HepG2 (cell line): Measurements from ENCODE around the gene ACAP1. TPM values are rescaled to one million over a fixed set of nuclear protein-coding genes. Genes with fewer than 3 reads are reported as not detected.

Experiments
- CBFB ChIP-seq: sonication (generic); formaldehyde crosslinking; IDR thresholded peaks from 2 replicates; pipeline ENCODE4 v1.4.0; 2020; ENCODE audit warnings: missing genetic modification reagents
- EZH2 ChIP-seq: conservative IDR thresholded peaks from 2 replicates; pipeline ENCODE4 v1.6.1; 2012; ENCODE audit warnings: mild to moderate bottlenecking, low read depth, low read length, moderate library complexity
- FOXO1 ChIP-seq: sonication (generic); formaldehyde crosslinking; IDR thresholded peaks from 2 replicates; pipeline ENCODE4 v1.4.0; 2020; ENCODE audit warnings: missing genetic modification reagents
- IKZF5 ChIP-seq: IDR thresholded peaks from 2 replicates; pipeline ENCODE4 v1.6.1; 2018; ENCODE audit warnings: missing genetic modification reagents, mild to moderate bottlenecking, missing compliant biosample characterization
- KAT7 ChIP-seq: IDR thresholded peaks from 2 replicates; pipeline ENCODE4 v1.6.1; 2018; ENCODE audit warnings: borderline replicate concordance, missing compliant biosample characterization
- MXD1 ChIP-seq: sonication (generic); formaldehyde crosslinking; IDR thresholded peaks from 2 replicates; pipeline ENCODE4 v1.4.0; 2020; ENCODE audit warnings: mild to moderate bottlenecking, missing genetic modification reagents
- NFAT5 ChIP-seq: sonication (generic); formaldehyde crosslinking; IDR thresholded peaks from 2 replicates; pipeline ENCODE4 v1.4.0; 2020; ENCODE audit warnings: missing genetic modification reagents
- NONO ChIP-seq, 2 experiments: fragments of 450-650 bp in 1 of 2; sonication (generic) in 1 of 2; formaldehyde crosslinking in 1 of 2; IDR thresholded peaks in 1 of 2; conservative IDR thresholded peaks in 1 of 2; 2 replicates each; pipeline versions ENCODE4 v1.6.1 to v1.8.0; 2017 to 2022; ENCODE audit warnings: mild to moderate bottlenecking in 1 of 2, missing genetic modification reagents in 1 of 2, moderate library complexity in 1 of 2
- NR2C2 ChIP-seq: sonication (generic); formaldehyde crosslinking; IDR thresholded peaks from 2 replicates; pipeline ENCODE4 v1.4.0; 2020; ENCODE audit warnings: missing genetic modification reagents, mild to moderate bottlenecking, moderate library complexity, borderline replicate concordance
- PATZ1 ChIP-seq: sonication (generic); formaldehyde crosslinking; IDR thresholded peaks from 2 replicates; pipeline ENCODE4 v1.4.0; 2020; ENCODE audit warnings: missing genetic modification reagents
- POLR2G ChIP-seq: fragments of 200-400 bp; formaldehyde crosslinking; IDR thresholded peaks from 2 replicates; pipeline ENCODE4 v1.6.1; 2018; ENCODE audit warnings: mild to moderate bottlenecking, low read depth, low read length, moderate library complexity
- RNF2 ChIP-seq: fragments of 450-650 bp; conservative IDR thresholded peaks from 2 replicates; pipeline ENCODE4 v1.6.1; 2016; ENCODE audit warnings: low read depth
- THAP11 ChIP-seq: IDR thresholded peaks from 2 replicates; pipeline ENCODE4 v1.6.1; 2016; ENCODE audit warnings: missing biosample characterization, missing genetic modification reagents
- YY1 ChIP-seq: IDR thresholded peaks from 2 replicates; pipeline ENCODE4 v1.6.1; 2011; ENCODE audit warnings: low read length, low read depth, moderate library complexity, mild to moderate bottlenecking; ENCODE audit not compliant: insufficient read depth, insufficient replicate concordance
- ZNF205 ChIP-seq: IDR thresholded peaks from 2 replicates; pipeline ENCODE4 v1.6.1; 2018; ENCODE audit warnings: missing biosample characterization, missing genetic modification reagents
- ZNF546 ChIP-seq: sonication (generic); formaldehyde crosslinking; conservative IDR thresholded peaks from 2 replicates; pipeline ENCODE4 v1.8.1; 2023; ENCODE audit warnings: mild to moderate bottlenecking, missing genetic modification reagents
- ZNF644 ChIP-seq: IDR thresholded peaks from 2 replicates; pipeline ENCODE4 v1.6.1; 2016; ENCODE audit warnings: low read depth
- ZNF839 ChIP-seq: sonication (generic); formaldehyde crosslinking; IDR thresholded peaks from 2 replicates; pipeline ENCODE4 v1.4.0; 2020; ENCODE audit warnings: missing genetic modification reagents, mild to moderate bottlenecking, borderline replicate concordance
- ZSCAN9 ChIP-seq: IDR thresholded peaks from 2 replicates; pipeline ENCODE4 v1.6.1; 2016; ENCODE audit warnings: borderline replicate concordance
- polyA plus RNA-seq, 8 experiments: library from polyadenylated mRNA; depleted of rRNA in 3 of 8; stranded (reverse) in 7 of 8; unstranded in 1 of 8; fragments of >200 nt; fragmentation: Illumina TruSeq in 4 of 8; extraction: Trizol in 4 of 8; gene quantifications; 2 replicates each; pipeline versions ENCODE4 v1.2.1 to v1.2.3, GENCODE V29; 2011 to 2016; ENCODE audit warnings: low read depth in 4 of 8, missing spikeins in 1 of 8, mixed read lengths in 1 of 8; ENCODE audit not compliant: insufficient read depth in 1 of 8
- total RNA-seq, 5 experiments: library from RNA; depleted of rRNA; stranded (reverse); fragments of >200 nt; fragmentation: Illumina TruSeq; extraction: Trizol; gene quantifications; 2 replicates each; pipeline ENCODE4 v1.2.3, GENCODE V29; 2016; ENCODE audit warnings: low read depth in 1 of 5

ACAP1 gene
- total and polyA plus RNA-seq, 2 of the 13 experiments (the other 11 are each of a cell fraction or from before 2014, with no cell fraction given), result 1.3 to 2.5 TPM

GRCh38 chr17:7296189-7296861 is 40.0 kb upstream of the ACAP1 start (continued):
- TF ChIP-seq NFAT5 (CRISPR knock-in tag) (0 out of 2 replicates have a peak, but pooled peaks have one; percentile 32), CBFB (CRISPR knock-in tag) (peak; percentile 79; the same call in 1 of the 2 replicates), YY1 (peak; percentile 67), RNF2 (peak; percentile 60; the same call in 1 of the 2 replicates), KAT7 (CRISPR knock-in tag) (no peak), EZH2 (no peak), ZNF644 (CRISPR knock-in tag) (no peak), THAP11 (peak; percentile 81), PATZ1 (CRISPR knock-in tag) (peak; percentile 53; the same call in 1 of the 2 replicates), MXD1 (peak; percentile 67; the same call in 1 of the 2 replicates), ZSCAN9 (CRISPR knock-in tag) (peak; percentile 51; the same call in 1 of the 2 replicates), POLR2G (0 out of 2 replicates have a peak, but pooled peaks have one; percentile 29), NONO (IDR thresholded peaks at IDR 0.05) (no peak), NONO (CRISPR knock-in tag; conservative IDR thresholded peaks at IDR 0.05) (peak; percentile 70), ZNF205 (CRISPR knock-in tag) (peak; percentile 60; the same call in 1 of the 2 replicates), NR2C2 (CRISPR knock-in tag) (0 out of 2 replicates have a peak, but pooled peaks have one; percentile 21), FOXO1 (CRISPR knock-in tag) (peak; percentile 30; the same call in 1 of the 2 replicates), IKZF5 (peak; percentile 18; the same call in 1 of the 2 replicates), ZNF839 (no peak), ZNF546 (peak; percentile 78; the same call in 1 of the 2 replicates)
